GOT3 (cell line): Measurements from ENCODE around the gene HAND1.
"Not testable (repeated sequence)": the region's sequence is repeated elsewhere in the genome, so short reads cannot be mapped to it uniquely, and the experiment has no call there.

ENCODE experiments used
- DNase-seq: peaks from one replicate; lab custom pipeline; 2025; ENCODE audit warnings: mixed read lengths; lab: John Stamatoyannopoulos, UW

HAND1 gene

DNA sequence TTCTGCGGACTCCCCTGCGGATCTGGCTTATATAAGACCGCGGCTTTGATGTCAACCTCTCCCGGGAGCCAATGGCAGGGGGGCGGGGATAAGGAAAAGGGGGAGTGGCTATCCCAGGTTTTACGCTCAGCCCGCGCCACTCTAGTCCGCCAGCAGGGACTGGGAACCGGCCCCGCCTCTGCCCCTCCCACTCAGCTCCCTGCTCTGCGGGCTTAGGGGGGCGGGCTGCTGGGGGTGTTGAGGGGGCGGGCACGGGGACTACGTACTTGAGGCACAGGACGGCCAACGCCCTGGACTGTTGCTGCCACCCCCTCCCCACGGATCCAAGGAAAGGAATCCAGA lies at the start of gene HAND1:
TSS of gene HAND1 (minus strand) at position 4 of the 342 bp plus-strand sequence. CDS start 219 bp downstream, outside the sequence.
- DNase-seq, result no peak

DNA sequence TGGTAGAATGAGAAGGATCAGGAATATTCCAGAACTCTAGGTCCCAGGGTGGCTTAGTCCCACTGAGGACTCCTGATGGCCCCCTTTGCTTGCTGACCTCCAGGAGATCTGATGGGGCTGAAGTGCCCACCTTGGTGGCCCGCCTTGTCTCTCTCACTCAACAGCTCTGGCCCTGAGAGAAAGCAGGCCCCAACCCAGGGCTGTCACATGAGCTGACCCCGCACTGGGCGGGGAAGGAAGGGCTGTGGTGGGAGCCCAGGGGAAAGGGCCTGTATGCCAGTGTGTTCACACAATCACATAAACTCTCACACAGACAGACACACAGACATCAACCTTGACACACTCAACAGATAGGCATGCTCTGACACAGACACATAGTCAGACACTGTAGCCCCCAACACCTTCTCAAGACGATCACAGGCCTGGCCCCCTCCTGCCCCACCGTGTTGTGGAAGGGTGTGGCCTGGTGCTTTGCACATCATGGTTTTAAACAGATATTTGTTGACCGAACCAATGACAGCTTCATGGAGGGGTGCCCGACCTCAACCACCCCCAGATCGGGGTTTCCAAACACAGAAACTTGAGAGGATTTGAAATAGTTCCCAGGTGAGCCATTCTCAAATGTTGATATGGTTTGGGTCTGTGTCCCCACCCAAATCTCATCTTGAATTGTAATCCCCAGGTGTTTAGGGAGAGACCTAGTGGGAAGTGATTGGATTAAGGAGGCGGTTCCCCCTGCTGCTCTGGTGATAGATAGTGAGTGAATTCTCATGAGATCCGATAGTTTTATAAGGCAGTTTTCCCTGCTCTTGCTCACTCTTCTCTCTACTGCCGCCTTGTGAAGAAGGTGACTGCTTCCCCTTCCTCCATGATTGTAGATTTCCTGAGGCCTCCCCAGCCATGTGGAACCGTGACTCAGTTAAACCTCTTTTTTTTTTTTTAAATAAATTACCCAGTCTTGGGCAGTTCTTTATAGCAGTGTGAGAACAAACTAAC lies 48.5 kb upstream of the HAND1 start:
- no peak for DNase-seq

DNA sequence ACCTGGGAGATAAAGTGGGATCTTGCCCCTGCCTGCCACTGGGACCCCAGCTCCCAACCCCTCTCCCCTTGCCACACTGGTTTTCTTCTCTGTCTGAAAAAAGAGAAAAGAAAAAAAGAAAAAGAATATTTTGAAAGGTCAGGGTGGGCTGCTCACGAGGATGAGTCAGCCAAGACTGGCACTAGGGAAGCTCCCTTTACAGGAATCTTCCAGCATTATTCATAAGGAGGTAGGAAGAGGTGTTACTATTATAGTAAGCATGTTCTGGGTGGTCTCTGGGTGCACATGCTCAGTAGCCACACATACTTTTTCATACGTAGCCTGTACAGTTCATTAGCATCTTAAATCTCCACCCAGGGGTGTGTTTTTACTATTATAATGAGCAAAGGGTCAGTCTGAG lies 46.8 kb upstream of the HAND1 start:
- DNase-seq, result no peak

DNA sequence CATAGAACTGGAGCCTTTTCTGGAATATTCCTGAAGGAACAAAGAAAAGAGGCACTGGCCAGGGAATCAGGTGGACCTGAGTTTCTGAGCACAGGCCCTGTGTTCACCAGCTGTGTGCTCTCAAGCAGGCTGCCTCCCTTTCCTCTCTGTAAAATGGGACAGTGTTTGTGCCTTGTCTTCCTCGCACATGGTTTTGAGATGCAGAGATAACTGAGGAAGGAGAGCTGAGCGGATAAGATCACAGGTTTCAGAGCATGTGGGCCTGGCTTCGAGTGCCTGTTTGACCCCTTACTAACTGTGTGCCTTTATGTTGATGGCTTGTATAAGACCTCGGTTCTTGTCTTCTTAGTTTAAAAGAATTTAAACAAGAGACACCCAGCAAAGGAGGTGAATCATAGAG lies 46.2 kb upstream of the HAND1 start:
- no peak for DNase-seq

- DNase-seq, result no peak
Measured at GRCh38 chr5:154523709-154524108, 45.7 kb upstream of the HAND1 start.

GRCh38 chr5:154523104-154523503 lies 45.1 kb upstream of the HAND1 start:
- DNase-seq, result no peak

DNA sequence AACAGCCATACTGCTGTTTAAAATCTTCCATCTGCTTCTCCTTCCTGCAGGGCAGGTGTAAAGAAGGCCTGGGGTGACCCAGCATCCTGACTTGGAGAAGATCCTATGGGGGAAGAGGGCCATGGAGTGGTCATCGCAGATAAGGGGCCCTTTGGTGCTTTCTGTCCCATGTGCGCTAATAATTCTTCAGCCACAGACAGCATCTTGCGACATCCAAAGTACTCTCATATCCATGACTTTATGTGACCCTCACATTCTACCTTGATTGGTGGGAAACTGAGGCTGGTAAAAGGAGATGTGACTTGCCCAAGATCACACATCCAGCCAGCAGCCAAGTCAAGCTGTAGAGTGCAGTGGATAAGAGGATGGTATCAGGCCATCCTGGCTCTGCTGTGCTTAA lies 44.3 kb upstream of the HAND1 start:
- no peak for DNase-seq

DNA sequence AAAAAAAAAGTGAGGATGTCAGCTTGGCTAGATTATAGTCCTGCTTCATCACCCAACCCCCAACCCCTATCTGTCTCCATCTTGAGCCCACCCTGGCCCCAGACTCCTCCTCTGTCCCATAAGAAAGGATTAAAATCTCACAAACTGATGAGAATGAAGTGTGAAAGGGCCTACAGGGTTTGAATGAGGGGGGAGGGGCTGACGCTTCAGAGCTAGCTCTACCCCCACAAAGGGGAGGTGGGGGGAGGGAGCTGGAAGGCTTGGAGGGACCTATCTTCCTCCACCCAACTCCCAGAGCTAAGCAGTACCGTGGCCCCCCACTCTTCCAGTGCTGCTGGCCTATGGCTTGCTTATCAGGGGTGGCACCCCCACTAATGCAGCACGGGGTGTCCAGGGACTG lies 43.7 kb upstream of the HAND1 start:
- DNase-seq, result no peak

DNA sequence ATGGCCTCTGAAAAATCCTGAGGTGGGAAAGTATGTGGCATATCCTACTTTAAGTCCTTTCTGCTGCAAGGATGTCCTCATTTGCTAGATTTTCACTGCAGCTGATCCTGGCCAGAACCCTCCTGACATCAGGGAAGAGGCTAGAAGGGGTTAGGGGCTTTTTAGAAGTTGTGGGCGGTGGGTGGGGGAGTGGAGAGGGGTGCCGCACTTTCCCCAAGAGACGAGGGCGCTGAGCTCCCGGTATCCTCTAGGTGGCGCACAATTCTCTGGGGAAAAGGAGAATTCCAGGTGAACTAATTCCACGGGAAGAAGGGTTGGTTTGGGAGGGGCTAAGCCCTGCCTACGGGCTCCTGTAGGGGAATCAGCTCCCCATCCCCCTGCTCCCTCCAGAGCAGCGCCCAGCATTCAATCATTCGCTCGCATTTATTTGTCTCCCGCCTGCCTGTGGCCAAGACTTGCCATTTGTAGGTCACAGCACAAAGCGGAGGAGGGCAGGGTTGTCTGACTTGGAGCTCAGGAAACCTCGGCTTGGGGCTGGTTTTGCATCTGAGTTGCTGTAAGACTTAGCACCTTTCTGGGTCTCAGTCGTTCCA lies 42.9 kb upstream of the HAND1 start:
- no peak for DNase-seq

- no peak for DNase-seq
Measured at GRCh38 chr5:154519359-154519758, 41.3 kb upstream of the HAND1 start.

- no peak for DNase-seq
Measured at GRCh38 chr5:154518438-154518867, 40.4 kb upstream of the HAND1 start.

DNA sequence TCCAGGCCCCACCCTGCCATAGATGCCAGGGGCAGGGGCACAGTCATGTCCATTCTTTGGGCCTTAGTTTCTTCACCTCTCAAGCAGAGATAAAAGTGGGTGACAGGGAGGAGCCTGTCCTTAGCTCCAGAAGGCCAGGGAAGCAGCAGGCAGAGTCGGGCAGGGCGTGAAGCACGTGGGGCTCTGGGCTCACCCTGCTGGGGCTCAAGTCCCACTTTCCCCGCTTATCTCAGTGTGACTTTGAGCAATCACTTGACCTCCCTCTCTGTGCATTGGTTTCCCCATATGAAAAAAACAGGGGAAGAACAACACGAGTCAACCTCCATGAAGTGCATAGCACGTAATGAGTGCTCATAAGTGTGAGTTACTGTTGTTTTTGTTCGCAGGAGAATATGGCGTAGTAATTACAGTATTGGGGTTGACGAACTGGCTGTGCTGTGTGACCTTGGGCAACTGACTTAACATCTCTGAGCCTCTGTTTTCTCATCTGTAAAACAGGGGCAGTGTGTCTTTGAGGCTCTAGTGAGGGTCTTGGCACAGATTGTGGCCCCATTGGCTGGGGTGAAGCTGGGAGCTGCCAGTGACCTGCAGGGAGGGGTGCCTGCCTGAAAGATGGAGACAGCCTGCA lies 39.9 kb upstream of the HAND1 start:
- no peak for DNase-seq

GRCh38 chr5:154517181-154517580 lies 39.2 kb upstream of the HAND1 start:
- no peak for DNase-seq

GRCh38 chr5:154516475-154516874 lies 38.4 kb upstream of the HAND1 start:
- no peak for DNase-seq

DNA sequence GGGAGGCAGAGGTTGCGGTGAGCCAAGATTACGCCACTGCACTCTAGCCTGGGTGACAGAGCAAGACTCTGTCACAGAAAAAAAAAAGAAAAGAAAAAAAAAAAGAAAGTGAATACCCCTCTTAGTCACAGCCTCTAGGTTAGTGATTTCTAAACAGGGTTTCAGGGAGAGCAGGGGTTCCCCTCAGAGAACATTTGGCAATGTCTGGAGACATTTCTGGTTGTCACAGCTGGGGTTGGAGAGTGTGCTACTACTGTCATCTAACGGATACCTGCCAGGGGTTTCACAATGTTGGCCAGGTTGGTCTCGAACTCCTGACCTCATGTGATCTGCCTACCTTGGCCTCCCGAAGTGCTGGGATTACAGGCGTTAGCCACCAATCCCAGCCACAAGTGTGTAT lies 37.5 kb upstream of the HAND1 start:
- DNase-seq, result not testable (repeated sequence)

- no peak for DNase-seq
Measured at GRCh38 chr5:154514331-154514730, 36.3 kb upstream of the HAND1 start.

DNA sequence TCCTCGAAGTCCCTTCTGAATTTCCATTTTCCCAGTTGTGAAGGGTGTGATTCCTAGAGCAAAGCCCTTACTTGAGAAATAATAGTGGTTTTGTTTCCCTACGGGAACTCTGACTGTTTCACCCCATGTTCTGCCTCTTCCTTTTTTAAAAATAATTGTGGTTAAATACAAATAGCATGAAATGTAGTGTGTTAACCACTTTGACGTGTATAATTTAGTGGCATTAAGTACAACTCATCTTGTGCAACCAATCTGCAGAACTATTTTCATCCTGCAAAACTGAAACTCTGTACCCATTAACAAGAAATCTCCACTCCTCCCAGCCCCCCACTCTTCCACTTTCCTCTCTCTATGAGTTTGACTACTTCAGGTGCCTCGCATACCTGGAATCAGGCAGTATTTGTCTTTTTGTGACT lies 35.6 kb upstream of the HAND1 start:
- no peak for DNase-seq

GRCh38 chr5:154511984-154512383 lies 34.0 kb upstream of the HAND1 start:
- DNase-seq, result no peak

- no peak for DNase-seq
Measured at GRCh38 chr5:154509784-154510555, 31.9 kb upstream of the HAND1 start.

DNA sequence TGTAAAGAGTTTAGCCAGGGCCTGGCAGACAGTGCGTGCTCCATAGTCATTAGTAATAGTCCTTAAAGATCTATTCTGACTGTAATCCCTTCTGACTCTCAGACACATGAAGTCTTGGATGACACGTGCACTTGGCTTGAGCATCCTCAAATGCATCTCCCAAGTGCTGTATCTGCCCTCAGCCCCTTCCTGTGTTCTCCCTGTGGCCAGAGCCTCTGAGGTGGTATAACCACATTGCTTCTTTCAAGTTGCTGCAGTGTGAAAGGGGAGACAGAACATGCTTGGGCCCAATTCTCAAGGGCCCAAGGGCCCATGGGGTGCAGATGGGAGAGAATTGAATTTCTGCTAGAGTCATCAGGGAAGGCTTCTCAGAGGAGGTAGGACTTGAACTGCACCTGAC lies 30.1 kb upstream of the HAND1 start:
- no peak for DNase-seq

DNA sequence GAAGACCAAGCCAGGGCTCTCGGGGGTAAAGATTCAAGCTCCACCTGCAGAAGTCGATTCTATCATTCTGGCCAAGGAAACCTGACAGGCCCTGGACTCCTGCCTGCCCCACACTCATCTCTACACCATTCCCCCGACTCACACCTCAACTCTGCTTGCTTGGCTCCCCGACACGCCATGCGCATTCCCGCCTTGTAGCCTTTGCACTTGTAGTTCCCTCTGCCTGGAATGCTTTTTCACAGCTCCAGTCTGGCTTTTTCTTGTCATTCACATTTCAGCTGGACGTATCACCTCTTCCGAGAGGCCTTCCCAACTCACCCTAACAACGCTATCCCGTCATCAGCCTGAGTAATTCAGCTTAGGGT lies 28.7 kb upstream of the HAND1 start:
- DNase-seq, result no peak

DNA sequence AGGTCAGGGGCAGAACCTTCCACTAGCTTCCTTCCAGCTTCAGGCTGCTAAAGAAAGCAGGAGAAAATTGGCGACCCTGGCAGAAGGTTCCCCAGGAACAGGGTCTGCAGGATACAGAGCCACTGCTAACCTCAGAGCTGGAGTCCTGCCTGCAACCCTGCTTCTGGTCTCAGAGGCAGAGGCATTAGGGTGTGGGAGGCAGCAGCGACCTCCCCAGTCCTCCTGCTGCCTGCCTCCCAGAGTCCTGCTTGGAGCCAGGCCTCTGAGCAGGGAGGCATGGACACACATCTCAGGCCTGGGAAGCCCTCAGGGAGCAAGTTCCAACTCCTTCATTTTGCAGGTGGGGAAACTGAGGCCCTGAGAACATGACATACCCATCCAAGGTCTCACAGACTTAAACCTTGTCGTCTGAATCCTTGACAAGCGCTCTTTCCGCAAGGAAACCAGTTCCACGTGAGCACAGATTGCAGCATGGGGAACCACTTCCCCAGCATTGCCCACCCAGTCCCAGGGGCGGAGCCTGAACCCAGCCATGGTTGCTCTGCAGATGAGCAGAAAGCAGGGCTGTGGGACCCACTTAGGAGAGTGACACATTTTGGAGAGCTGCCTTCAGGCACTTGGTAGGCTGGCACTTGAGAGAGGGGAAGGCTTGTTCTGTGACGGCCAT lies 28.2 kb upstream of the HAND1 start:
- DNase-seq, result no peak
